Esophagus squamous epithelium (tissue), 4 donors: ENCODE measurements around the gene CCDC157.

Experiments used
- CTCF ChIP-seq, 6 experiments: fragments of 450-650 bp in 4 of 6; fragments of 200-600 bp in 2 of 6; sonication (generic) in 2 of 6; IDR thresholded peaks; one replicate each; pipeline ENCODE4 v1.5.1; 2016 to 2019; ENCODE audit warnings: antibody characterized with exemption in 6 of 6, mild to moderate bottlenecking in 4 of 6, moderate library complexity in 4 of 6
- POLR2A ChIP-seq, 4 donors: fragments of 450-650 bp; IDR thresholded peaks; one replicate each; pipeline ENCODE4 v1.6.1; 2017; ENCODE audit warnings: antibody characterized with exemption in 4 of 4, mild to moderate bottlenecking in 4 of 4, moderate library complexity in 3 of 4

GRCh38 chr22:30408388-30409102 lies 51.7 kb downstream of the CCDC157 start:
- no peak for TF ChIP-seq CTCF (IDR thresholded peaks at IDR 0.05)
- TF ChIP-seq POLR2A (IDR thresholded peaks at IDR 0.05): no peak
